Mesothelial cell of epicardium (in vitro differentiated cells): Measurements from ENCODE around the gene NRCAM. TPM values are rescaled to one million over a fixed set of nuclear protein-coding genes. Genes with fewer than 3 reads are reported as not detected.

Experiments
- DNase-seq, 2 experiments: peaks; one replicate each; pipeline ENCODE4 v3.0.0; 2021; ENCODE audit warnings: low spot score in 2 of 2; ENCODE audit not compliant: unreplicated experiment in 2 of 2
- H3K27ac Mint-ChIP-seq: 2 replicates; pipeline ENCODE4 v1.8.0; 2021; ENCODE audit warnings: mixed read lengths
- H3K27me3 Mint-ChIP-seq: 2 replicates; pipeline ENCODE4 v1.8.0; 2021; ENCODE audit warnings: low read depth, mixed read lengths
- H3K36me3 Mint-ChIP-seq: 2 replicates; pipeline ENCODE4 v1.8.0; 2021; ENCODE audit warnings: mixed read lengths
- H3K4me1 Mint-ChIP-seq: 2 replicates; pipeline ENCODE4 v1.8.0; 2021; ENCODE audit warnings: mixed read lengths
- H3K4me3 Mint-ChIP-seq: 2 replicates; pipeline ENCODE4 v1.8.0; 2021; ENCODE audit warnings: mild to moderate bottlenecking, moderate library complexity, mixed read lengths
- H3K9me3 Mint-ChIP-seq: 2 replicates; pipeline ENCODE4 v1.8.0; 2021; ENCODE audit warnings: mixed read lengths
- CTCF ChIP-seq: fragments of 200-600 bp; sonication (generic); IDR thresholded peaks from one replicate; pipeline ENCODE4 v1.5.0; 2021; ENCODE audit warnings: antibody characterized with exemption; ENCODE audit not compliant: unreplicated experiment
- total RNA-seq: library from RNA; stranded (reverse); gene quantifications from 3 replicates; pipeline ENCODE4 v1.2.1, GENCODE V29; 2021

The NRCAM gene
- total RNA-seq, 1 donor from 2014 or later, result 5.7 TPM

GRCh38 chr7:108453320-108453719, 2.9 kb downstream of the NRCAM start:
- no peak overlapping the region for H3K4me3 Mint-ChIP-seq
- DNase-seq, result no peak
- no peaks in the 10 kb centered on the region for H3K9me3 Mint-ChIP-seq
- TF ChIP-seq CTCF, result no peak
- peaks cover 76% of the 10 kb centered on the region for H3K27me3 Mint-ChIP-seq
- peaks cover 11% of the 10 kb centered on the region for H3K4me1 Mint-ChIP-seq
- H3K27ac Mint-ChIP-seq, result no peak overlapping the region
- no peaks in the 10 kb centered on the region for H3K36me3 Mint-ChIP-seq

- H3K27me3 Mint-ChIP-seq, result peaks cover 72% of the 10 kb centered on the region
- no peaks in the 10 kb centered on the region for H3K9me3 Mint-ChIP-seq
- peaks cover 11% of the 10 kb centered on the region for H3K4me1 Mint-ChIP-seq
Observed at GRCh38 chr7:108452707-108453106, 3.5 kb downstream of the NRCAM start.

GRCh38 chr7:108451296-108451848, 4.9 kb downstream of the NRCAM start:
- no peak for TF ChIP-seq CTCF
- H3K36me3 Mint-ChIP-seq, result no peaks in the 10 kb centered on the region
- no peak for DNase-seq
- peaks cover 5% of the 10 kb centered on the region for H3K4me1 Mint-ChIP-seq
- no peak overlapping the region for H3K4me3 Mint-ChIP-seq
- no peaks in the 10 kb centered on the region for H3K9me3 Mint-ChIP-seq
- H3K27ac Mint-ChIP-seq, result no peak overlapping the region
- peaks cover 66% of the 10 kb centered on the region for H3K27me3 Mint-ChIP-seq

More at GRCh38 chr7:108452707-108453106, 3.5 kb downstream of the NRCAM start:
- Mint-ChIP-seq H3K4me3 (no peak overlapping the region), H3K36me3 (no peaks in the 10 kb centered on the region), H3K27ac (no peak overlapping the region)
- no peak for DNase-seq
- TF ChIP-seq CTCF, result peak; percentile 40

DNA sequence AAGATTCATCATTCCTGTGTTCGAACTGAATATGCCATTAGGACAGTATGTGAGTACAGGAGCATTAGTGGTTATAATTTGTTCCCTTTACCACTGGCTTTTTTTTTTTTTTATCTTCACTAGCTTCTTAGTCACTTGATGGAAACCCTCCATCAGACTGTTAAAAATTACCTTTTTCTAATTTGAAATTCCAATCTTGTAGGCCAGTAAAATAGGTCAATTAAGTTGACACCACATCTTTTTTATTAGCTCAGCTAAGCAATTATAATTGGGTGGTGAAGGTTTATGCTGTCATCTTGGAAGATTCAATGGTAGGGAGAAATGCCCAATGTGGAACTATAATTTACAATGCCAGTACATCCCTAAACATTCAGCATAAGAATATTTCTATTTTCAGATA, 6.1 kb downstream of the NRCAM start:
- H3K27me3 Mint-ChIP-seq, result peaks cover 71% of the 10 kb centered on the region
- H3K4me1 Mint-ChIP-seq, result peaks cover 4% of the 10 kb centered on the region
- TF ChIP-seq CTCF, result no peak
- H3K9me3 Mint-ChIP-seq, result no peaks in the 10 kb centered on the region
- no peak for DNase-seq
- H3K27ac Mint-ChIP-seq, result no peak overlapping the region
- H3K36me3 Mint-ChIP-seq, result no peaks in the 10 kb centered on the region
- no peak overlapping the region for H3K4me3 Mint-ChIP-seq

DNA sequence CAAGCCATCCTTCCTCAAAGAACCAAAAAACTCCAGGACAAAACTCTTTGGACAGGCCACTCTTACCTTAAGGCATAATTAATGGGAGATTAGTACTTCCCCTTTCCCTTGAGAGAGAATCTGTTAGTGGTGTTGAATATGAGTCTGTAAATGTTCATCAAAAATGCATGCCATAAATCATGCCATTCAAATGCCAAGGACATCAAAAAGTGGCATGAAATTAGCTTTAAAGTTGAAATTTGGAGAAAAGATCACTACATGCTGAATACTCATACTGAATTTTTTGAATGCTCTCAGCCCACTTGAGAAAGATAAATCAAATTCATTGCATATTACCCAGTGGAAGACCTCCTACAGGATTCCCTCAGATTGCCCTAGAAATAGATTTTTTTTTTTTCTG, 6.7 kb downstream of the NRCAM start:
- Mint-ChIP-seq H3K4me3 (no peak overlapping the region), H3K27me3 (peaks cover 68% of the 10 kb centered on the region), H3K4me1 (peaks cover 2% of the 10 kb centered on the region)

More for the DNA sequence above, 6.7 kb downstream of the NRCAM start:
- Mint-ChIP-seq H3K36me3 (no peaks in the 10 kb centered on the region), H3K9me3 (no peaks in the 10 kb centered on the region), H3K27ac (no peak overlapping the region)
- no peak for DNase-seq
- TF ChIP-seq CTCF, result no peak
